Astrocyte of the cerebellum (primary cell): Measurements from ENCODE around the gene SORT1.
"Not testable (repeated sequence)": the region's sequence is repeated elsewhere in the genome, so short reads cannot be mapped to it uniquely, and the experiment has no call there.

ENCODE experiments used
- DNase-seq: peaks from one replicate; pipeline ENCODE4 v3.0.0-alpha.2; 2011; ENCODE audit warnings: low read depth
- H3K4me3 ChIP-seq: 2 replicates; pipeline ENCODE4 v1.5.1; 2011; ENCODE audit warnings: mild to moderate bottlenecking, low read depth, low read length, moderate library complexity
- in situ Hi-C: cut with HindIII; loops from 2 replicates; pipeline ENCODE4 v1.10.0; 2017; ENCODE audit warnings: low sequenced_read_pairs
- TF ChIP-seq, protein P1 (sequence below): IDR thresholded peaks from 2 replicates; pipeline ENCODE4 v1.5.1; 2012; ENCODE audit warnings: low read length, low read depth, moderate library complexity, mild to moderate bottlenecking; ENCODE audit errors: missing control alignments

The SORT1 gene

DNA sequence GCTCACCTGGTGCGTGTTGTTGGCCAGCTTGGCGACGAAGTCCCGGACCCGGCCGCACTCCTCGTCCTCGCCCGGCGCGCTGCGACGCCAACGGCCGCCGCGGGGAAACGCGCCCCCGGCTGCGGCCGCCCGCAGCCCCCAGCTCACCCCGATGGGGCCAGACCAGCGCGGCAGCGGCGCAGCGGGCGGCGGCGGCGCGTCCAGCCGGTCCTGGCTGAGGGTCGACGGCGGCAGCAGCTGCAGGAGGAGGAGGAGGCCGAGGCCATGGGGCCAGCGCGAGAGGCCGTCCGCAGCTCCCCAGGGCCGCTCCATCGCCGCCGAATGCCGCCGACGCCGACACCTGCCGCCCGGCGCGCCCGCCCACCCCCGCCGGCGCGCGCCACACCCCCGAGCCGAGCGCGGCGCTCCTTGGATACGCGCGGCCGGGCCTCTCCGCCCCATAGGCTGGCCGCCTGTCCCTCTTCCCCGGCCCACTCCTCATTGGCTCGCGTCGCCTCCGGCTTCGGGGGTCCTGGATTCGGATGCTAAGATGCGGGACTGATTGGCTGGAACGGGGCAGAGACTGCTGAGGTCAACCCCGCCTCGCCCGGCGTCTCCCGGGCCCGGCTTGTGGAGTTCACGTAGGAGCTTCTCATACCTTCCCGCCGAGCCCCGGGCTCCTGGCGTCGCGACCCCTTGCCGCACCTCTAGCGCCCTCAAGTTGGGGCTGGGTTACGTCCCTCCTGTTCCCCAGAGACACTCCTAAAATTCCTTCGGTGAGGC is at the start of gene SORT1:
SORT1 (minus strand) TSS at position 338 of the 762 bp plus-strand sequence; CDS start at position 312, 26 bp downstream.
- peak; percentile 73 for DNase-seq
- in situ Hi-C loops, result no loop called here
- TF ChIP-seq, protein P1, sequence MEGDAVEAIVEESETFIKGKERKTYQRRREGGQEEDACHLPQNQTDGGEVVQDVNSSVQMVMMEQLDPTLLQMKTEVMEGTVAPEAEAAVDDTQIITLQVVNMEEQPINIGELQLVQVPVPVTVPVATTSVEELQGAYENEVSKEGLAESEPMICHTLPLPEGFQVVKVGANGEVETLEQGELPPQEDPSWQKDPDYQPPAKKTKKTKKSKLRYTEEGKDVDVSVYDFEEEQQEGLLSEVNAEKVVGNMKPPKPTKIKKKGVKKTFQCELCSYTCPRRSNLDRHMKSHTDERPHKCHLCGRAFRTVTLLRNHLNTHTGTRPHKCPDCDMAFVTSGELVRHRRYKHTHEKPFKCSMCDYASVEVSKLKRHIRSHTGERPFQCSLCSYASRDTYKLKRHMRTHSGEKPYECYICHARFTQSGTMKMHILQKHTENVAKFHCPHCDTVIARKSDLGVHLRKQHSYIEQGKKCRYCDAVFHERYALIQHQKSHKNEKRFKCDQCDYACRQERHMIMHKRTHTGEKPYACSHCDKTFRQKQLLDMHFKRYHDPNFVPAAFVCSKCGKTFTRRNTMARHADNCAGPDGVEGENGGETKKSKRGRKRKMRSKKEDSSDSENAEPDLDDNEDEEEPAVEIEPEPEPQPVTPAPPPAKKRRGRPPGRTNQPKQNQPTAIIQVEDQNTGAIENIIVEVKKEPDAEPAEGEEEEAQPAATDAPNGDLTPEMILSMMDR, result peak; percentile 18

DNA sequence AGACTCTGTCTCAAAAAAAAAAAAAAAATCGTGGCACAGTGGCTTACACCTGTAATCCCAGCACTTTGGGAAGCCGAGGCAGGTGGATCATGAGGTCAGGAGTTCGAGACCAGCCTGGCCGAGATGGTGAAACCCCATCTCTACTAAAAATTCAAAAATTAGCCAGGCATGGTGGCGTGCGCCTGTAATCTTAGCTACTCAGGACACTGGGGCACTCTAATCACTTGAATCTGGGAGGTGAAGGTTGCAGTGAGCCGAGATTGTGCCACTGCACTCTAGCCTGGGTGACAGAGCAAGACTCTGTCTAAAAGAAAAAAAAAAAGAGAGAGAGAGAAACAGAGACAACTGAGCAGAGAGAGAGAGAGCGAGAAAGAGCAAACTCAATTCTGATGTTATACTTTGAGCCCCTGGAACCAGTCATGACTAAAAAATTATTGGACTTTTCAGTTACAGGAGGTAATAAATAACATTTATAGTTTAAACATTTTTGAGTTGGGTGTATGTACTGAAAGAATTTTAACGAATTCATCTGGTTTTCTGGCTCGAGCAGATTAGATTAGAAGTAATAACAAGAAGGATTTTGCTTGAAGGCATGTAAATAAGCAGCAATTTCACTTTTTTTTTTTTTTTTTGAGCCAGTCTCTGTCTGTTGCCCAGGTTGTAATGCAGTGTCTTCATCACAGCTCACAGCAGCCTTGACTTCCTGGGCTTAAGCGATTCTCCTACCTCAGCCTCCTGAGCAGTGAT is 48.4 kb upstream of the SORT1 start:
- DNase-seq, in situ Hi-C loops, H3K4me3 ChIP-seq: not testable (repeated sequence)

More for the DNA sequence above, at the start of gene SORT1:
- peak within 1 kb of the TSS; percentile 49 for H3K4me3 ChIP-seq

DNA sequence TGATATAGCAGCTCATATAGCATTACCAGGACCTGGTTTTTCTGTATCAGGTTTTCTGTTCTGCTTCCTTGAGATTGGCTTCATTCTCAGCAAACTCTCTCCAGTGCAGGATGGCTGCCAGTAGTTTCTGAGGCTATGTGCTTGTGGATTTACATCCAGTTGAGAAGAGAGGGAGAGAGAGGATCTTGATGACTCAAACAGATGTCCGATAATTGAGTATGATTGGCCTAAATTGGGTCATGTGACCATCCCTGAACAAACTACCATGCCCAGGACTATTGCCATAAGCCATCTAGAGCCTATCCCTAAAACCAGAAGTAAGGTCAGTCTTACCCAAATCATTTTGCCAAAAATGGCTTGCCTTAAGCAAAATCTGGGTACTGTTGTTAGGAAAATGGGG is 46.6 kb upstream of the SORT1 start:
- in situ Hi-C loops, result no loop called here
- no peak for DNase-seq
- TF ChIP-seq, protein P1, result no peak
- no peak overlapping the region for H3K4me3 ChIP-seq

DNA sequence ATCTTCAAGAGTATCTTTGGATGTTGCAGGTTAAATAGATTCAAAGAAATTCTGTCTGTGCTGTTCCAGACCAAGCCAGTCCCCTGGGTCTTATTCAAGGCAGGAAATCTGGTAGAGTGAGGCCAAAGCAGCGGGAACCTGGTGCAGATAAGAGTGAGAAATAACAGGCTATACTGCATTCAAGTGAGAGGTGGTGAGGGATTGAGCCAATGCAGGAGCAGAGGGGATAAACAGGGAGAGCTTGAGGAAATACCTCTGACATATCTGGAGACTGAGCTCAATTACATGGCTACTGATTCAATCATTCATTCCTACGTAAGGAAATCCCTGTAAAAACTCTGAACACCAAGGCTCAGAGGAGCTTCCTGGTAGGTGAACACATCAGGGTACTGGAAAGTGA is 45.8 kb upstream of the SORT1 start:
- in situ Hi-C loops, result no loop called here
- DNase-seq, result no peak
- no peak overlapping the region for H3K4me3 ChIP-seq
- TF ChIP-seq, protein P1, result no peak

DNA sequence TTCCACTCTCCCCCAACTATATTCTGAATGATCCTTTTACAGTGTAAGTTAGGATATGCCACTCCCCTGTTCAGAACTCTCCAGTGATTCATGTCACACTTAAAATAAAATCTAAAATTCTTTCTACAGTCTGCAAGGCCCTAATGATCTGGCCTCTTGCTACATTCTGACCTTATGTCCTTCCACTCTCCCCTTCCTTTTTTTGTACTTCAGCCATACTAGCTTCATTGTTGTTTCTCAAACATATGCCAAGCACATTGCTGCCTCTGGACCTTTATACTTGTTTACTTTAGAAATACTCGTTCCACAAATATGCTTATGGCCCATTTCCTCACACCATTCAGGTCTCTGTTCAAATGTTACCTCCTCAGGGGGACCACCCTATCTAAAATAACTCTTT is 43.4 kb upstream of the SORT1 start:
- no peak overlapping the region for H3K4me3 ChIP-seq
- DNase-seq, result no peak
- TF ChIP-seq, protein P1, result no peak
- in situ Hi-C loops, result no loop called here

DNA sequence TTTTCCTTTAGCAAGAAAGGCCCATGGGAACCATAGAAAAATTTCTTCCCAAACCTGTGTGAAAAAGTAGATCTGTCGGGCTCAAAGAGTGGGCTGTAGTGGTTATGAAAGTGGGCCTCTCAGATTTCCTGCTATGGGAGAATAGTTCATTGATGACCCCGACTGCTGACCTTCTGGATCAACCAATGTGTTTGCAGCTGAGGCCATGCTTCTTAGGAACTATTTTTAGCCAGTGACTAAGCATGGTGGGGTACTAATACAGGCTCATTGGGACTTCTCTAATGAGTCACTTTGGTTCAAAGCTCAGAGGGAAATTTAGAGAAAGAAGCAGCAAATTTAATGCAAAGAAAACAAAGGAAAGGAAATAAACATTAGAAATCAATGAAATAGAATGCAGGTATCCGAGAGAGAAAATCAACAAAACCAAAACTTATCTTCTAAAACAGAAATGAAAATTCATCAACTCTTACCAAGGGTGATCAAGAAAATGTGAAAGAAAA is 41.1 kb upstream of the SORT1 start:
- in situ Hi-C loops, result no loop called here
- TF ChIP-seq, protein P1, result no peak
- H3K4me3 ChIP-seq, result no peak overlapping the region
- DNase-seq, result peak; percentile 60

DNA sequence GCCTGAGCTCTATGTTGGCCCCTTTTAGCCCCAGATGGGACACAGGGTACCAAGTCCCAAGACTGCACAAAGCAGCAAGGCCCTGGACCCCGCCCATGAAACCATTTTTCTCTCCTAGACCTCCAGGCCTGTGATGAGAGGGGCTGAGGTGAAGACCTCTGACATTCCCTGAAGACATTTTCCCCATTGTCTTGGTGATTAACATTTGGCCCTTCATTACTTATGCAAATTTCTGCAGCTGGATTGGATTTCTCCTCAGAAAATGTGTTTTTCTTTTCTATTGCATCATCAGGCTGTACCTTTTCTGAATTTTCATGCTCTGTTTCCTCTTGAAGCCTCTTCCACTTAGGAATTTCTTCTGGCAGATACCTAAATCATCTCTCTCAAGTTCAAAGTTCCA is 36.8 kb upstream of the SORT1 start:
- in situ Hi-C loops, result no loop called here
- TF ChIP-seq, protein P1, result no peak
- no peak overlapping the region for H3K4me3 ChIP-seq
- no peak for DNase-seq
